ENCODE results near the gene SALL4. TPM values are rescaled to one million over a fixed set of nuclear protein-coding genes. Genes with fewer than 3 reads are reported as not detected.
"Not testable (repeated sequence)": the region's sequence is repeated elsewhere in the genome, so short reads cannot be mapped to it uniquely, and the experiment has no call there.

Gene SALL4
- total and polyA plus RNA-seq, 3 donors from 2014 or later: 8.4 to 27.8 (median 23.5) TPM

DNA sequence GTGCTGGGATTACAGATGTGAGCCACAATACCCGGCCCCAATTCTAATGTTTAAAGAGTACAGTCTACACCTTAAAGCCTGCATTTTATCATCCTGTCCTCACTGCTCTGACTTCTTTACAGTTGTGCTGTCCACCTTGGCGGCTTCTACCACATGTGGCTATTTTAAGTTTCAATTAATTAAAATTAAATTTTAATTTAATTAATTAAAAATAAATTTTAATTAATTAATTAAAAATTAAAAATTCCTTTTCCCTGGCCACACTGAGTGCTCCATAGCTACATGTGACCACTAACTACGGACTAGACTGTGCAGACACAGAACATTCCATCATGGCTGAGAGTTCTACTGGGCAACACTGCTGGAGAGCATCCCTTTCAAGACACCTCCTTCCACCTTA lies 61.5 kb downstream of the SALL4 start:
- Histone ChIP-seq H3K9me3 (no peaks in the 10 kb centered on the region), H3K27ac (no peak overlapping the region), H3K36me3 (ENCODE audit: low read depth, missing control alignments) (no peaks in the 10 kb centered on the region), H3K4me3 (no peak overlapping the region), H3K27me3 (no peaks in the 10 kb centered on the region), H3K4me1 (peaks cover 31% of the 10 kb centered on the region)
- no peak for DNase-seq
- WGBS, 2 donors: 98% methylated on average over 3 of the region's 3 CpGs
- TF ChIP-seq, protein P1, sequence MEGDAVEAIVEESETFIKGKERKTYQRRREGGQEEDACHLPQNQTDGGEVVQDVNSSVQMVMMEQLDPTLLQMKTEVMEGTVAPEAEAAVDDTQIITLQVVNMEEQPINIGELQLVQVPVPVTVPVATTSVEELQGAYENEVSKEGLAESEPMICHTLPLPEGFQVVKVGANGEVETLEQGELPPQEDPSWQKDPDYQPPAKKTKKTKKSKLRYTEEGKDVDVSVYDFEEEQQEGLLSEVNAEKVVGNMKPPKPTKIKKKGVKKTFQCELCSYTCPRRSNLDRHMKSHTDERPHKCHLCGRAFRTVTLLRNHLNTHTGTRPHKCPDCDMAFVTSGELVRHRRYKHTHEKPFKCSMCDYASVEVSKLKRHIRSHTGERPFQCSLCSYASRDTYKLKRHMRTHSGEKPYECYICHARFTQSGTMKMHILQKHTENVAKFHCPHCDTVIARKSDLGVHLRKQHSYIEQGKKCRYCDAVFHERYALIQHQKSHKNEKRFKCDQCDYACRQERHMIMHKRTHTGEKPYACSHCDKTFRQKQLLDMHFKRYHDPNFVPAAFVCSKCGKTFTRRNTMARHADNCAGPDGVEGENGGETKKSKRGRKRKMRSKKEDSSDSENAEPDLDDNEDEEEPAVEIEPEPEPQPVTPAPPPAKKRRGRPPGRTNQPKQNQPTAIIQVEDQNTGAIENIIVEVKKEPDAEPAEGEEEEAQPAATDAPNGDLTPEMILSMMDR (IDR thresholded peaks at IDR 0.05): no peak
- intact Hi-C loops (cut with DNase I; ENCODE audit: low total_unique reads): no loop called here

DNA sequence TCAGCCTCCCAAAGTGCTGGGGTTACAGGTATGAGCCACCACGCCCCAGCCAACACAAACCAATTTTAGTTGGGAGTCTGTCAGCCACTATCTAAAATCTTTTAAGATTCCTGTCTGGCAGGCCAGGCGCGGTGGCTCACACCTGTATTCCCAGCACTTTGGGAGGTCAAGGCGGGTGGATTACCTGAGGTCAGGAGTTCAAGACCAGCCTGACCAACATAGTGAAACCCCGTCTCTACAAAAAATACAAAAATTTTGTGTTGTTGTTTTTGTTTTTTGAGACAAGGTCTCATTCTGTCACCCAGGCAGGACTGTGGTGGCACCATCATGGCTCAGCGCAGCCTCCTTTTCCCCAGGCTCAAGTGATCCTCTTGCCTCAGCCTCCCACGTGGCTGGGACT lies 62.0 kb downstream of the SALL4 start:
- H3K4me3 ChIP-seq; H3K36me3 ChIP-seq (ENCODE audit: low read depth, missing control alignments); intact Hi-C loops (cut with DNase I; ENCODE audit: low total_unique reads); H3K27me3 ChIP-seq; H3K9me3 ChIP-seq; DNase-seq: not testable (repeated sequence)
- whole genome bisulfite sequencing, 2 donors: 94 to 98% methylated on average over 4 to 7 of the region's 7 CpGs
- Histone ChIP-seq H3K4me1 (peaks cover 36% of the 10 kb centered on the region), H3K27ac (peak overlapping the region in 1 of 2 donors; percentile 8)

DNA sequence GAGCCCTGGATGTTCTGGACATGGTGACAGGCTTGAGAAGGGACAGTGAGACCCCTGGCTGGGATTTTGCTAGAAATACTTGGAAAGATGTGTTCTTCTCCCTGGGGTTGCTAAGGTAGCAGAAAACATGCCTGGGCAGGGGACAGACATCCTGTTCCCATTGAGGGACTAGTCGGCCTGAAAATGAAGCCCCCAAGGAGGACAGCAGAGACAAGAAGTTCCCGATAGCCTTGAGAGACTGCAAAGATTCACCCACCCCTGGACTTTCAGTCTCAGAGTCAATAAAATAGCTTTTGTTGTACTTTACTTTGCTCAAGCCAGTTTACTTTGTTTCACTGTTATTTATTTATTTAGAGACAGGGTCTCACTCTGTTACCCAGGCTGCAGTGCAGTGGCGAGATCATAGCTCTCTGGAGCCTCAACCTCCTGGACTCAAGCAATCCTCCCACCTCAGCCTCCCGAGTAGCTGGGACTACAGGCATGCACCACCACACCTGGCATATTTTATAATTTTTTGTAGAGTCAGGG lies 62.5 kb downstream of the SALL4 start:
- Histone ChIP-seq H3K27me3 (no peaks in the 10 kb centered on the region), H3K36me3 (ENCODE audit: low read depth, missing control alignments) (no peaks in the 10 kb centered on the region), H3K4me3 (no peak overlapping the region), H3K4me1 (peaks cover 41% of the 10 kb centered on the region), H3K27ac (peak overlapping the region in 1 of 2 donors; percentile 8), H3K9me3 (no peaks in the 10 kb centered on the region)
- DNase-seq: no peak
- intact Hi-C loops (cut with DNase I; ENCODE audit: low total_unique reads): no loop called here
- 47 to 74% methylated on average over 4 of the region's 4 CpGs for WGBS, 2 donors
- no peak for TF ChIP-seq POLR2A (IDR thresholded peaks at IDR 0.05)
- TF ChIP-seq, protein P1 (IDR thresholded peaks at IDR 0.05): no peak

DNA sequence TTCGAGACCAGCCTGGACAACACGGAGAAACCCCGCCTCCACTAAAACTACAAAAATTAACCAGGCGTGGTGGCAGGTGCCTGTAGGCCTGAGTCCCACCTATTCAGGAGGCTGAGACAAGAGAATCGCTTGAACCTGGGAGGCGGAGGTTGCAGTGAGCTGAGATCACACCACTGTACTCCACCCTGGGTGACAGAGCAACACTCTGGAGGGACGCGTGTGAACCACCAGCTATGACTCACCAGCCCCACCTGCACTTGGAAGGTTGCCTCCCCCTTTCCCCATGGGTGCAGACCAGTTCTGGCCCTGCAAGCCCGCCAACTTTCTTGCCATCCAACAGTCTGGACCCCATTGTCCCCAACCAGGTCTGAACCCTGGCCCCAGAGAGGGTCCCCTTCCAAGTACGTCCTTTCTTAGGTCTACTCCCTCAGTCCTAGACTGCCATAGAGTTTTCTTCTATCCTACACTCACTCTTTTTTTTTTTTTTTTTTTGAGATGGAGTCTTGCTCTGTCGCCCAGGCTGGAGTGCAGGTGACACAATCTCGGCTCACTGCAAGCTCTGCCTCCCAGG lies 63.4 kb downstream of the SALL4 start:
- Histone ChIP-seq H3K4me1 (peaks cover 37% of the 10 kb centered on the region), H3K27me3 (no peaks in the 10 kb centered on the region), H3K36me3 (ENCODE audit: low read depth, missing control alignments) (no peaks in the 10 kb centered on the region), H3K9me3 (no peaks in the 10 kb centered on the region), H3K27ac (peak overlapping the region in 1 of 2 donors; percentile 8), H3K4me3 (no peak overlapping the region)
- no peak for DNase-seq
- intact Hi-C loops (cut with DNase I; ENCODE audit: low total_unique reads): no loop called here
- TF ChIP-seq POLR2A (IDR thresholded peaks at IDR 0.05): no peak
- TF ChIP-seq, protein P1 (IDR thresholded peaks at IDR 0.05): no peak
- 96 to 97% methylated on average over 12 of the region's 12 CpGs for WGBS, 2 donors

DNA sequence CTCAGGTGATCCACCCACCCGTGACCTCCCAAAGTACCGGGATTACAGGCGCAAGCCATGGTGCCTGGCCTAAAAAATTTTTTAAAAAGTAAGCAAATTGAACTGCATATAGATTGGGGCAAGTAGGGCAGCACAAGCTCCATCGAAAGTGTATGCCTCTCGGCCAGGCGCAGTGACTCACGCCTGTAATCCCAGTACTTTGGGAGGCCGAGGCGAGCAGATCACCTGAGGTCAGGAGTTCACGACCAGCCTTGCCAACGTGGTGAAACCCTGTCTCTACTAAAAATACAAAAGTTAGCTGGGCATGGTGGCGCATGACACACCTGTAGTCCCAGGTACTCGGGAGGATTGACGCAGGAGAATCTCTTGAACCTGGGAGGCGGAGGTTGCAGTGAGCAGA lies 64.1 kb downstream of the SALL4 start:
- H3K36me3 ChIP-seq (ENCODE audit: low read depth, missing control alignments); H3K4me3 ChIP-seq; H3K27me3 ChIP-seq; DNase-seq; H3K9me3 ChIP-seq; intact Hi-C loops (cut with DNase I; ENCODE audit: low total_unique reads); H3K27ac ChIP-seq: not testable (repeated sequence)
- H3K4me1 ChIP-seq: peaks cover 34% of the 10 kb centered on the region
- WGBS, 2 donors: 92% methylated on average over 8 to 15 of the region's 15 CpGs

DNA sequence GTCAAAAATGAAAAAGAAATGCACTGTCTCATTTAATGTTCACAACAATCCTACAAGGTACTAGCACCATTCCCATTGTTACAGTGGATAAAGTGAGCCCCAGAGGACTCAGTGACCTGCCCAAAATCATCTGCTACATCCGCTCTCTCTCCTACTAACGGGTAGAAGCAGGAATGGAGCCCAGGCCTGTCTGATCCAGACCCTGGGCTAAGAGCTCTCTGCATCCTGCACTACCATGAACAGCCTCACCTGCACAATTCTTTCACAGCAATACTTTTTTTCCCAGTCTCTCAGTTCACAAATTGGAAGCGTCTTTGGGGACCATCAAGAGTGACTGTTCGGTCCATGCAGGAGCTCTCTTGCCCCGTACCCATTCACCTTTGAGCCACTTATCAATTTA lies 65.4 kb downstream of the SALL4 start:
- Histone ChIP-seq H3K27ac (peak overlapping the region in 1 of 2 donors; percentile 33), H3K27me3 (no peaks in the 10 kb centered on the region), H3K36me3 (ENCODE audit: low read depth, missing control alignments) (no peaks in the 10 kb centered on the region), H3K9me3 (no peaks in the 10 kb centered on the region), H3K4me3 (no peak overlapping the region), H3K4me1 (peaks cover 29% of the 10 kb centered on the region)
- 72 to 76% methylated on average over 5 of the region's 5 CpGs for WGBS, 2 donors
- TF ChIP-seq, protein P1 (IDR thresholded peaks at IDR 0.05): no peak
- TF ChIP-seq POLR2A (IDR thresholded peaks at IDR 0.05): no peak
- intact Hi-C loops (cut with DNase I; ENCODE audit: low total_unique reads): no loop called here
- DNase-seq: no peak
